RWPE2 (cell line): Measurements from ENCODE around the gene AGBL3.

Source experiments
- ATAC-seq: fragments of 200-7000 bp; cut with Tn5 transposase; 3 replicates; pipeline ENCODE4 v1.9.1; 2021; ENCODE audit warnings: low read depth
- DNase-seq: peaks from one replicate; pipeline ENCODE4 v3.0.0-alpha.2; 2020; ENCODE audit warnings: low spot score
- H3K27ac ChIP-seq: fragments of 450-650 bp; 2 replicates; pipeline ENCODE4 v1.5.1; 2017; ENCODE audit warnings: mild to moderate bottlenecking; ENCODE audit not compliant: poor library complexity, severe bottlenecking
- H3K27me3 ChIP-seq: fragments of 250-450 bp; sonication (Bioruptor Pico); 2 replicates; pipeline ENCODE4 v1.5.1; 2021; ENCODE audit warnings: mild to moderate bottlenecking, moderate library complexity; ENCODE audit not compliant: insufficient read depth, poor library complexity, severe bottlenecking
- H3K36me3 ChIP-seq: fragments of 250-450 bp; sonication (Bioruptor Pico); 2 replicates; pipeline ENCODE4 v1.5.1; 2020; ENCODE audit warnings: low read depth, mild to moderate bottlenecking, moderate library complexity
- H3K4me1 ChIP-seq: fragments of 250-450 bp; sonication (Bioruptor Pico); 2 replicates; pipeline ENCODE4 v1.5.1; 2021; ENCODE audit warnings: mild to moderate bottlenecking, moderate library complexity; ENCODE audit not compliant: insufficient read depth, poor library complexity, severe bottlenecking
- H3K4me3 ChIP-seq: fragments of 250-450 bp; sonication (Bioruptor Pico); 2 replicates; pipeline ENCODE4 v1.5.1; 2021; ENCODE audit warnings: mild to moderate bottlenecking, moderate library complexity; ENCODE audit not compliant: severe bottlenecking
- H3K9me3 ChIP-seq: fragments of 250-450 bp; sonication (Bioruptor Pico); 2 replicates; pipeline ENCODE4 v1.5.1; 2021; ENCODE audit warnings: mild to moderate bottlenecking, moderate library complexity; ENCODE audit not compliant: severe bottlenecking
- CTCF ChIP-seq: fragments of 450-650 bp; IDR thresholded peaks from one replicate; pipeline ENCODE4 v1.5.1; 2017; ENCODE audit warnings: mild to moderate bottlenecking, moderate library complexity; ENCODE audit not compliant: poor library complexity, severe bottlenecking

The AGBL3 gene

DNA sequence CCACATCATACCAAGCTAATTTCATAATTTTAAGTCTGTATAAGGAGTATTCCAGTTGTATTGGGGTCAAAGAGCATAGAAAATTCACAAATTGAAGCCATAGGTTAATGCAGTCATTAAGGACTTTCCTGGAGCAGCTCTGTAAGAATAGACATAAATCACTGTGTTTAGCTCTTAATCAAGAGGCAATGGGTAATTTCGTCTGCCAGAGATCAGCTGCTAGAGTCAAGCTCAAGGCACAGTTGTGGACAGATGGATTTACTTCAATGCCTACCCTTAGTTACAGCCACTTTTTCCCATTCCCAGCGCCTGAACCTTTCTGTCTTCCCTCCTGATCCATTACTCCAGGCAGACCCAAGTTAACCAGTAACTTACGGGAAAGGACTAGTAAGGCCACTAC is 40.6 kb upstream of the AGBL3 start:
- ATAC-seq (no peak), DNase-seq (no peak)
- Histone ChIP-seq H3K4me1 (peaks cover 9% of the 10 kb centered on the region), H3K27ac (no peak overlapping the region), H3K9me3 (no peaks in the 10 kb centered on the region), H3K36me3 (peaks cover 77% of the 10 kb centered on the region), H3K27me3 (no peaks in the 10 kb centered on the region), H3K4me3 (no peak overlapping the region)
- TF ChIP-seq CTCF = no peak

DNA sequence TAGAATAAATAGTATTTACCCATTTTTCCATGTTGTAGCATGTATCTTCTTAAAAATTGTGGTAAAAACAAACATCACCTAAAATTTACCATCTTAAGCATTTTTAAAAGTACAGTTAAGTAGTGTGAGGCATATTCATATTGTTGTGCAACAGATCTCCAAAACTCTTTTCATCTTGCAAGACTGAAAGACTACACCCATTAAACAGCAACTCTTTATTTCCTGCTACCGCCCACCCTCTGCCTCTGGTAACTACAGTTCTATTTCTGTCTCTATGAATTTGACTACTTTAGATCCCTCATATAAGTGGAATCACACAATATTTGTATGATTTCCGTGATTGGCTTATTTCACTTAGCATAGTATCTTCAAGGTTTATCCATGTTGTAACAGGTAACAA is 40.0 kb upstream of the AGBL3 start:
- Histone ChIP-seq H3K27ac (no peak overlapping the region), H3K4me3 (no peak overlapping the region), H3K36me3 (peaks cover 83% of the 10 kb centered on the region), H3K27me3 (no peaks in the 10 kb centered on the region), H3K9me3 (no peaks in the 10 kb centered on the region), H3K4me1 (peaks cover 3% of the 10 kb centered on the region)
- DNase-seq = no peak
- no peak for TF ChIP-seq CTCF
- no peak for ATAC-seq

DNA sequence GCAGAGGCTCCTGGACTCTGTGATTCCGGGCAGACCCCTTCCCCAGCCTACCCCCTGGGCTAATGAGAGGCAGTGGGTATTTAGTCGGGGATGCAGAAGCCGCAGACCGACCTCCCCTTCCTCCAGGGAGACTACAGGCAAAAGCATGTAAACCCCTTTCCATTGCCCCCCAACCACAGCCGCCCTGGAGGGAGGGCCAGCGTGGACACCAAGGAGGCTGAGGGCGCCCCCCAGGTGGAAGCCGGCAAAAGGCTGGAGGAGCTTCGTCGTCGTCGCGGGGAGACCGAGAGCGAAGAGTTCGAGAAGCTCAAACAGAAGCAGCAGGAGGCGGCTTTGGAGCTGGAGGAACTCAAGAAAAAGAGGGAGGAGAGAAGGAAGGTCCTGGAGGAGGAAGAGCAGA is 39.0 kb upstream of the AGBL3 start:
- peaks cover 84% of the 10 kb centered on the region for H3K36me3 ChIP-seq
- no peak for ATAC-seq
- H3K9me3 ChIP-seq = no peaks in the 10 kb centered on the region
- H3K27ac ChIP-seq = no peak overlapping the region
- H3K4me3 ChIP-seq = no peak overlapping the region
- no peak for DNase-seq
- no peak for TF ChIP-seq CTCF
- H3K27me3 ChIP-seq = no peaks in the 10 kb centered on the region
- H3K4me1 ChIP-seq = no peaks in the 10 kb centered on the region

- TF ChIP-seq CTCF = no peak
- Histone ChIP-seq H3K4me1 (no peaks in the 10 kb centered on the region), H3K9me3 (no peaks in the 10 kb centered on the region), H3K4me3 (no peak overlapping the region), H3K36me3 (peaks cover 84% of the 10 kb centered on the region), H3K27ac (no peak overlapping the region), H3K27me3 (no peaks in the 10 kb centered on the region)
- no peak for DNase-seq
- ATAC-seq = no peak
Observed at GRCh38 chr7:134947831-134948230, 38.5 kb upstream of the AGBL3 start.

GRCh38 chr7:134948246-134948645 is 38.1 kb upstream of the AGBL3 start:
- H3K27ac ChIP-seq = no peak overlapping the region
- ATAC-seq = no peak
- H3K36me3 ChIP-seq = peaks cover 85% of the 10 kb centered on the region
- no peaks in the 10 kb centered on the region for H3K9me3 ChIP-seq
- no peaks in the 10 kb centered on the region for H3K4me1 ChIP-seq
- no peak overlapping the region for H3K4me3 ChIP-seq
- no peak for DNase-seq
- no peak for TF ChIP-seq CTCF
- H3K27me3 ChIP-seq = no peaks in the 10 kb centered on the region
